ENCODE measurements around the gene TBL1X.
"Not testable (repeated sequence)": the region's sequence is repeated elsewhere in the genome, so short reads cannot be mapped to it uniquely, and the experiment has no call there.

Gene TBL1X

DNA sequence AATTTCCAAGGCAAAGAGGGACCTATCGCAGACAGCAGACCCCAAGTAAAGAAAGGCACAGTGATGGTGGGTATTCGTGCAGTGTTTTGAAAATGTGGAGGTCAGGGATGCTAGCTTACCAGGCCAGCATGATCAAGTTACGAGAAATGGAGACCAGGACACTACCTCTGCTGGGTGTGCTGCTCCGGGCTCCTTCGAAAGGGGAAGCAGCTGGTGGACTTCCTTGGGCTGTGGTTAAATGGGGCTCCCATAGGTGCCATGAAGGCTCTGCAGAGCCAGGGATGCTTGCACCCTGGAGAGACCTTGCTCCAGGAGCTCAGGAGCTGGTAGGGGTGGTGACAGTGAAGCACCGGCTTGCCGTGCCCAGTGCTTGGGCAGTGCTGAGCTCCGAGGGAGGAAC is 68.8 kb downstream of the TBL1X start:
- no peak for DNase-seq (ENCODE audit: low read depth in 1 of 2, low spot score in 1 of 2)

DNA sequence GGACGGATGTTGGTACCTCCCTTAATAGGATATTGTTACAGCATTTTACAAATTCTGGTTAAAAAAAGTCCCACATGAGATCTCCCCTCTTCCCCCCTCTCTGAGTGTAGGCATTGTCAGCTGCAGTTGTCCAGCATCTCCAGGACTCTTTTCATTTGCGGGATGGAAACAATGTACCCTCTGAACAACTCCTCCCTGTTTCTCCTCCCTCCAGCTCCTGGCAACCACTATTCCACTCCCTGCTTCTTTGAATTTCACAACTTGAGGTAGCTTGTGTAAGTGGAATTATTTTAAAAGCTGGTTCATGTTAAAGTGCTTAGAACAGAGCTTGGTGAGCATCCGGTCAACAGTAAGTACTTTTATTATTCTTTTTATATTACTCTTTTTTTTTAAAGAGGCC is 69.8 kb downstream of the TBL1X start:
- DNase-seq (ENCODE audit: low read depth in 1 of 2, low spot score in 1 of 2), result no peak

DNA sequence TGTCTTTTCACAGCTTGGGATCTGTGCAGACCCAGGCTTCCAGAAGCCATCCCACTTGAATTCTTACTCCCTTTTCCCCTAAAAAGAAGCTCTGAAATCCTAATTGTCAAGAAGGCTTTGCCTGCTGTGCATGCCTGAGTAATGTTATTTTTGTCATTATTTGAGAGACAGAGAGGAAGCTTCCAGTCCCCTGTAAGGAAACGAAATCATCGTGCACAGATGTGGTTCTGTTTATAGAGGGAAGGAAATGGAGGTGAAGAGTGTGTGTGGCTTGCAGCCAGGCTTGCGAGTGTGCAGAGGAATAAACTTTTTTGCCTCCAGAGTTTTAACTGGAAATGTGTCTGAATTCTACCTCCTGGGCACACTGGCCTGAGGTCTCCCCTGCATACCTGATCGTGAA is 70.2 kb downstream of the TBL1X start:
- DNase-seq (ENCODE audit: low read depth in 1 of 2, low spot score in 1 of 2), result no peak

DNA sequence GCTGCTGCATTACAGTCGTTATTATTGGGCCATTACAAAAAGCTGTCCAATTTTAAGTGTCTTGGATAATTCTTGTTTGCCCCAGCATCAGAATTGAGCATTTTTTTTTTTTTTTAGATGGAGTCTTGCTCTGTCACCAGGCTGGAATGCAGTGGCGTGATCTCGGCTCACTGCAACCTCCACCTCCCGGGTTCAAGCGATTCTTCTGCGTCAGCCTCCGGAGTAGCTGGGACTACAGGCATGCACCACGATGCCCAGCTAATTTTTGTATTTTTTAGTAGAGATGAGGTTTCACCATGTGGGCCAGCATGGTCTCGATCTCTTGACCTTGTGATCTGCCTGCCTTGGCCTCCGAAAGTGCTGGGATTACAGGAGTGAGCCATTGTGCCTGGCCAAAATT is 71.3 kb downstream of the TBL1X start:
- DNase-seq (ENCODE audit: low read depth in 1 of 2, low spot score in 1 of 2), result not testable (repeated sequence)

DNA sequence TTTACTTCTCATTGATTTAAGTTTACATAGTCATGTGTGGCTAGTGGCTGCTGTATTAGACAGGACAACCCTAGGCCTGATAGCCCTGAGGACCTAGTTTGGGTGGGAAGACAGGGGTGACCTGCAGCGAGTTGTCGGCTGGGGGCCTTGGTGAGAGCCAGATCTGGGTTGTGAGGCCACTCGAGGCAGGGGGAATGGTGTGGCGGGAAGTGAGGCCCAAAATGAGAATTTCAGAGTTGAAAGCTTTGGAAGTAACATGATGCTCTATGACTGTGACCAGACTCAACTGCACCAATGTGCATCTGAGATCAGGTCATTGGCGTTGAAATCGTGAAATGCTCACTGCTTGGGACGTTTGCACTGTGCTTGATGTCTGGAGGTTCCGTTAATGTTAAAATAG is 72.9 kb downstream of the TBL1X start:
- DNase-seq (ENCODE audit: low read depth in 1 of 2, low spot score in 1 of 2), result no peak

DNA sequence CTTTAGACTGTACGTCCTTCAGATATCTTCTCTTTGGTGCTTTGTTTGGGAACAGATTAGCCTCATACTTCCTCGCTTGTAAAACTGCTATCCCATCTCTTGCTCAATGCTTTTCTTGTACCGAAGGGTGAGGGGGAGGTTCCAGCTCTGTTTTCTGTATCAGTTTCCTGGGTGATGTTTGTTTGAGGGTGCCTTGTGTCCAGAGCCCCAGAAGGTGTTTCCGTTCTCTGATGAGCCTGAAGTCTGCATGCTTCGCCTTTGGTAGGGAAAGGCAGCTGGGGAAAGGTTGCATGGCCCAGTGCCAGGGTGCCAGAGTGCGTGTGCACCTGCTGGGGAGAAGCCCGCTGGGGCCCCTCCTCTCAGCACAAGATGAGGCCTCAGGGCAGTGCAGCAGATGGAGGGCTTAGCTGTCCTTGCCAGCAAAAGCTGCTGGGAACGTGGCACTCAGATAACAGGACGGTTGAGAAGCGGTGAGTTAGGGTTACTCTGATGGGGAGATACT is 73.7 kb downstream of the TBL1X start:
- no peak for DNase-seq (ENCODE audit: low read depth in 1 of 2, low spot score in 1 of 2)

DNA sequence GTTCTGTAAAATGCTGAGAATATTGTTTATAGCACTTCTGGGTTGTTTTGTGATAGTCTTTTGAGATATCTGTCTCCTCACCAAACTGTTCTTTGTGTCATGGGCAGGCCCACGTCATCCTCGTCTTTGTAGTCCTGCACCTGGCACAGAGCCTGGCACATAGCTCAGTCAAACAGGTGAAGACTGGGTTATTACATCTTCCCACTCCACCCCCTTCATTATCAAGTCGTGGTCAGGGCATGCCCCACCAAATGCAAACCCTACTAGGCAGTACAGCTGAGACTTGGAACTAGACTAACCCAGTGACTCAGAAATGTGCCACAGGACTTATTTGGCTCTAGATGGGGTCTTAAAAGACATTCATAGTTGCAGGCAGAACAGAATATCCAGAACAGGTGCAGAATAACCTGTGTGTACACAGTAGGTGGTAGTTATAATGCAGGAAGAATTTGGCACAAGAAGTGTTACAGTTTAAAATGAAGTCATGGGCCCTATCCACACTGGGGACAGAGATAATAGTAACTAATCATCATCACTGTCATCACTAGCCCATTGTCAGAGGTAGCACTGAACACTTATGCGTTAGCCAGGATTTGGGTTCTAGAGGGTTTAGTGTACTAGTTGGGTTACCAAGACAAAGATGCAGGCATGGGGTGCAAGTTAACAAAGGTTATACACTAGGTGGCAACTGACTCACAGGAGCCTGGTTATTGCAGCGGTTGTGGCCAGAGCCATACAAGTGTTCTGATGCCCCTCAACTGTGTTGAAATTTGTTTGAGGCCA is 74.9 kb downstream of the TBL1X start:
- DNase-seq (ENCODE audit: low read depth in 1 of 2, low spot score in 1 of 2), result no peak

DNA sequence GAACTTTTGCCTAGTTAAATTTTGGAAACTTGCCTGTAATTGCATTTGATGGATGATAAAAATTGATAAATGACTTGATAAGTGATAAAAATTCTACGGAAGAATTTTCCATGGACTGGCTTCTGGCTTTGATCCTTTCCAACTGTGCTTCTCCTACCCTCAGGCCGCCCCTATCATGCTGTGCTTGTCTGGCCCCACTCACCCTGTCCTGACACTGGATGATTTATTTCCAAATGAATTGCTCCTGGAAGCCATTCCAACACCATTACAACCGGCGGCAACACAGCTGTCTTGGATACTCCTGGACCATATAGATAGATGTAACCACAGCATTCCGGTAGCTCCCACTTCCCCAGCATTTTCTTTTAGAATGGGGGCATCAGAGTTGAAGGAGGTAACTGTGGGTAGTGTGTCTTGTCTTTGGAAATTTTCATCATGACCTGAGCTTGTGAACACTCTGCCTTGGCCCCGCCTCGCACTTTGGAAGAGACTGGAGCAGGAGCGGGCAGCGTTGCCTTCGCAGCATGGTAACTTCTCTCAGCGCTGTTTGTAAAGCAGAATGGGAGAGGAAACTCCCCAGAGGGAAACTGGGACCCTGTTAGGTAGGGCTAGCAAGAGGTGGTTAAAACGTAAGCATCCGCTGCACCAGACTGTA is 77.4 kb downstream of the TBL1X start:
- no peak for DNase-seq (ENCODE audit: low read depth in 1 of 2, low spot score in 1 of 2)

DNA sequence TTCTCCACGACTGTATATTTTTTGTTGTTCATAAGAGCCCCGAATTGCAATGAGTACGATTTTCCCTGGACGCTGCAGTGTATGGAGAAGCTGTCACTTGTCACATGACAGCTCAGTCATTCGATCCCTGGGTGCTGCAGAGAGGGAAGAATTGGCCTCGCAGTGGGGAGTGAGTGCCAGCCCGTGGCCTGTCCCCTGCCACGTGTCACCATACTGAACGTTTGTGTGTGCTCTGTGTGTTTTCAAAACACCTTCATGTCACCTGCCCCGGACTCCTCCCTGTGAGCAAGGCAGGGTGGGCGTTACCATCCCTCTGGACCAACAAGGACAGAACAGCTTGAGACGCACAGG is 77.9 kb downstream of the TBL1X start:
- no peak for DNase-seq (ENCODE audit: low read depth in 1 of 2, low spot score in 1 of 2)

DNA sequence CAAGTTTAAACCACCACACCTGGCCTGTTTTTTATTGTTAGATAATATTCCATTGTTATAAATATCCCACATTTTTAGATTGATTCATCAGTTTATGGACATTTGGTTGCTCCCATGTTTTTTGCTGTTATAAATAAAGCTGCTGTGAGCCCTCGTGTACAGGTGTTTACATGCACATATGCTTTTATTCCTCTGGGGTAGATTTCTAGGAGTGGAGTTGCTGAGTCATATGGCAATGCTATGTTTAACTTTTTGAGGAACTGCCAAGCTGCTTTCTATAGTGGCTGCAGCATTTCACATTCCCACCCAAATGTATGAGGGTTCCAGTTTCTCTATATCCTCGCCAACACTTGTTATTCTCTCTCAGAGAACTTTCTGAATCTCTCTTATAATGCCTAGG is 90.5 kb downstream of the TBL1X start:
- DNase-seq (ENCODE audit: low read depth in 1 of 2, low spot score in 1 of 2), result no peak

DNA sequence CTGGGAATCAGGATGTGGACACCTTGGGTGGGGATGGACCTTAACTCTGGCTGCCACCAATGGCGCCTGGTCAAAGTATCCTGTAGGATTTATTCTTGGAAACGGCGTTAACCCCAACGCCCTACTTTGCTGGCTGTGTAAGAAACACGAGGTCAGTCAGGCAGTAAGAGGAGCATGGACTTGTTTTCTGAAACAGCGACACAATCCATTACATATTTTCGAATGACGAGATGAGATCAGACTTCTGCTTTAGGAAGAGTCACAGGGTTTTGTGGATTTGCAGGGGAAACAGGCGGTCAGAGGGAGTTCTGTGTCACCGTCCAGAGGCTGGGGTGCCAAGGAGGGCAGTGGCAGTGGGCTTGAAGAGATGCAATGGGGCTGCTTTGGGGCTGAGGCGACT is 92.2 kb downstream of the TBL1X start:
- DNase-seq (ENCODE audit: low read depth in 1 of 2, low spot score in 1 of 2), result no peak

DNA sequence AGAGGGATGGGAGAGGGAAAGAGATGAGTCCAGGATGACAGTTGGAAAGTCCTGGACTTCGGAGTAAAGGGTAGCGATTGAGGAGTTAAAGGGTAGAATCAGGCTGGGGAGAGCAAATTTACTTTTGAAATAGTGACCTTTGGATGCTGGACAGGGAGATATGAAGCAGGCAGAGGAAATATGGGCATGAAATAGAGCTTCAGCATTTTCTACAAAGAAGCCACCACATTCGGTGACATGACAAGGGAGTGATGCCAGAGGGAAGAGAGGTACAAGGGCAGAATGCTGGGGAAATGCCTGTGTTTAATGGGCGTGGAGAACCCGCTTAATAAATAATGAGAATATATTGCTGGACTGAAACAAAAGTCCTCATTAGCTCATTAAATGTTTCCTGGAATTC is 92.7 kb downstream of the TBL1X start:
- no peak for DNase-seq (ENCODE audit: low read depth in 1 of 2, low spot score in 1 of 2)

DNA sequence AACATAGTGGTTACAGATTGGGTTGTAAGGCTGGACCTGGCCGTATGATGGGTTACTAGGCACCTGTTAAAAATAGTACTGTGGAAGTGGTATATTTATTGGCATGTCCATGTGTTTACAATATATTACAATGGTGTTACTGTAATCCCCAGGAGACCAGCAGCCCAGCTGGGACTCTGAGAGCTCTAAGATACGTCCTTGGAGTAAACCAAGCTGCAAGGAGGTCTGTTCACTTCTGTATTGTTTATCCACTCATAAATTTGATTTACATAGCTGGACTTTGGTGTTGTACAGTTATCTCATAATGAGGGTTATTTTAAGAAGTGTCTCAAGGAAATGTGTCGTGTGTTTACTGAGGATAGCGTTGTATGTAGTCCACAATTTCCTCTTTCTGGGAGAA is 93.8 kb downstream of the TBL1X start:
- no peak for DNase-seq (ENCODE audit: low read depth in 1 of 2, low spot score in 1 of 2)

DNA sequence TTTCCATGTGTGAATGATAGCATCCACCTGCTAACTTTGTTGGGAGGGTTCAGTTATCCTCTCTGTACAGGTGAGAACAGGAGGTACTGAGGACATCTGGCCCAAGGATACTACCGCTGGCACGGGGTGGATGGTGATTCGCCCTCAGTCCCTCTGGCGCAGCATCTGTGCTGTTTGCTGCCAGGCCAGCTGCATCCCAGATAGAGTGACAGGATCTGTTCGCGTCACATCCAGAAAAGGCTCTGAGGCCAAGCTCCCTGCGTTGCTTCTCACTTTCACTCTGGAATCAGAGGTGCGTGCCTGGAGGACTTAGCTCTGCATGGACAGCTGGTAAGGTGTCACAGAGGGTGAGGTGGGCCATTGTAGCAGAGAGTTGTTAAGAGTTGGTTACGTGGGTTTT is 95.4 kb downstream of the TBL1X start:
- DNase-seq (ENCODE audit: low read depth in 1 of 2, low spot score in 1 of 2), result no peak

DNA sequence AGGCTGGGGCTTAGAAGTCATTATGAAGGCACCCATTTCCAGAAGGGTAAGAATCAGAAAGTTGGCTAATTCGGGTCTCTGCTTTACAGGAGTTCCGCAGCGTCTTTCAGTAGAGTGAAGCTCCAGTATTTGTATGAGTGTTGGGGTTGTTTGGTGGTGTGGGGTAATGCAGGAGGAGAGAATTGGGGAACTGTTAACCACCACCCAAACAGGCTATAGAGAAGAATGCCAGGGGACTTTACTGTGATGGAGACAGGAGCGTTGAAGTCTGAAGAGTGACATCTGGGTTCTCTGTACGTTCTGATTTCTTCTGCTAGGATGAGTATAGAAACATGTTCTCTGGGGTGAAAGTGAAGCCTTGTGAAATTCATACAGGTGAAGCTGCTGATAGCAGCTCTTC is 96.3 kb downstream of the TBL1X start:
- DNase-seq (ENCODE audit: low read depth in 1 of 2, low spot score in 1 of 2), result no peak

DNA sequence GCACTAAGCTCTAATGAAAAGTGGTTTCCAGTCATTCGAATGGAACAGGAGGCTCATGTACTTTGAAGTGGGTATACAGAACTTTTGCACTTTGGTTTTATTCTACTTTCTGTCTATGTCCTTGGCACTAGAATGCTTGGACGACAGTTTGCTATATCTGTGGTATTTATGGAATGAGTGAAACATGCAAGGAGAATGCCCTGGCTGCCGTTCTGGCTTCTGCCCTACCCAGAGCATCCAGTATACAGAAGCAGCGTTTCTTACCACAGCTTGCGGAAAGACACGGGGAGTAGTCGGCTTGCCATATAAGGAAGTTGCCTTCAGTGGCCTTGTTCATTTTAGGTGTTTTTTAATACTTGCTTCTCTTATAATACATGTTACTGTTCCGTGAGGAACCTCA is 98.0 kb downstream of the TBL1X start:
- DNase-seq (ENCODE audit: low read depth in 1 of 2, low spot score in 1 of 2), result no peak

DNA sequence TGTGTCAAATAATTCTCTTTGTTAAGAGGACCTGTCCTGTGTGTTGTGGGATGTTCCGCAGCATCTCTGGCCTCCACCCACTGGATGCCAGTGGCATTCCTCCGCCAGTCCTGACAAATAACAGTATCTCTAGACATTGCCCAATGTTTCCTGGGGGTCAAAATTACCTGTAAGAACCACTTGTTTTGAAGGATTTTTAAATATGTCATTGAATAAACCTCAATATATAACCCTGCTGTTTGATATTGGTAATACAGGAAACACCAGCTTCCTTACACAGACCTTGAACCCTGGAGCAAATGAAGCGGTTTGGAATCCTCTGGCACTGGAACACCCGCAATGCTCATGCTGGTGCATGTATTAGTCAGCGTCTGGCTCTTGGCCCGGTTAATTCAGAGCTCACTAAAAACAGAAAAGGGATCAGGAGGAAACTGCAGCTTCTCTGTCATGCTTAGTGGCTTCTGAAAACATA is 101.3 kb downstream of the TBL1X start:
- no peak for DNase-seq (ENCODE audit: low read depth in 1 of 2, low spot score in 1 of 2)

DNA sequence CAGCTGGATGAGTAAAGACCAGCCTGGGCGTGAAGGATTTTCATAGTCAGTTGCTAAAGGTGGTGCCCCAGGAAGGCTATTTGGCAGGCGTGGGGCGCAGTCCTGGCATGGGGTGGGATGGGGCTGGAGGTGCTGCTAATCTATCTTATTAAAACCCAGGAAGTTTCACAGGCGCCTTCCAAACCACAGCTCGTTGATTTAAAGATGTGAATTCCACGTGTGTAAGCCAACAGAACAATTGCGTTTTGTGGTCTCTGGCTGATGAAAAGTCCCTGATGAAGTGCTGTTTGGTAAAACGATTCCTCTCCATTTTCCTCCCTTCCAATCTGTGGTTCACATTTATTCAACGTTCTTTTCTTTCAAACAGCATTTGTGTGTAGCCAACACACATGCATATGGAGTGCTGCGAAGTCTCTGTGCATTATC is 105.0 kb downstream of the TBL1X start:
- no peak for DNase-seq (ENCODE audit: low read depth in 1 of 2, low spot score in 1 of 2)

DNA sequence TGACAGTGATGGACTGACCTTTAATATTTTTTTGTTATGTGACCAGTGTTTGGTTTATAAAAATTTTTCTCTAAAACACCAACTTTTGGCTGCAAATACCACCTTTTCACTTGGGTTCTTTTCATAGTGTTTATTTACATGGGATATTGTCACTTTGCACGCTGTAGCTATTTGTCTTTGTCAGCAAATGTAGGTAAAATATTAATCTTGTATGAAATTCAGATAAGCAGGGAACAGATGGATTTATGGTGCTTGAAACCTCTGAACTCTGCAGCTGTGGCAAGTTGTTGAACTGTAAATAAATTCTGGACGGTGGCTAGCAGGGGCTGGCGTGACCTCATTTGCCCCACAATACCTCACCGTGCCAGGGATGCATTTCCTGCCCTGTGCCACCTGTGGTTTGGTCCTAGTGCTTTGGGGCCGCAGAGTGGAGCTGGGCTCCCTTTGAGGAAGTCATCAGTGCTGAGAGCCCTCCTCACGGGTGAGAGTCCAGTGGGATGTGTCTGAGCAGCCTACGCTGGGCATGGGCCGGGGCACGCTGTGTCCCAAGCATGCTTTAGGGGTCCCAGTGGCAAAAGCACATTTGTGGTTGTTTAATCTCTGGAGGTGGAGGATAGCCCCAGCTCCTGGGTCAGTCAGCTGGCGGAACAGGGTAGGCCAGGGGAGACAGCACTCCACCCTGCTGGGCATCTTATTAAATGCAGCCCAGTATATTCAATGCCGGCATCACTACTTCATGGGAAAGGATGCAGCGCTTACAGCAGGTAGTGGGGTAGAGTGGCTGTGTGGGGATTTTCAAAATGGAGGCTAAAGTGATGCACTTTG is 108.6 kb downstream of the TBL1X start:
- no peak for DNase-seq (ENCODE audit: low read depth in 1 of 2, low spot score in 1 of 2)

DNA sequence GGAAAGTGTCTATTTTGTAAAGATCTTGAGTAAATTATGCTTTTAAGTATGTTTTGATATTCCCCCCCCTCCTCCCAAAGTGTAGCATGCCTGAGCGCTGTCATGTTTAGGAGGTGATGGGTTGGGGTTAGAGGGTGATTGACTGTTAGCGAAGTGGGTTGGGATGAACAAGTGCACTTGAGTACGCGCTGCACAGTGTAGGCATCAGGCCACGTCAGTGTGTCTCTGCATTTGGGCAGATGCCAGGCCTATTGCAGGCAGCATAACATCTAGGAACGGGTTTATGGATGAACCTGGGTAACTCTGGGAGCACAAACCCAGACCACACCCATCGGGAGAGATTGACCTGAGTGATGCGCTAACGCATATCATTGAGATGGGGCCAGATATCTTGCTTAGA is 111.2 kb downstream of the TBL1X start:
- DNase-seq (ENCODE audit: low read depth in 1 of 2, low spot score in 1 of 2), result no peak

DNA sequence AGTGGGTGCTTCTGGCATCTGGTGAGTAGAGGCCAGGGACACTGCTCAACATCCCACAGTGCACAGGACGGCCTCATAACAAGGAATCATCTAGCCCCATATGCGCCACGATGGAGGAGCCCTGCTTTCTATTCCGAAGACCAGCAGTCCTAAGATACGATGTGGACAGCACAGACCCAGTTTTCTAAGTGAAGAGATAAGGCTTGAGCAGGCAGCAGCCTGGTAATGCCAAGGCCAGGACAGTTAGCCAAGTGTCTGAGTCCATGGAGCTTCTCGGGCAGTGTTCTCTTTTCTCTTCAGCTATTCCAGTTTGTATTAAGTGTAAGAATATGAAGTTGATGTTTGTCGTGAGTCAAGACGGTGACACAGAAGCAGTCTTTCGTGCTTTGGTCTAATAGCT is 112.7 kb downstream of the TBL1X start:
- DNase-seq (ENCODE audit: low read depth in 1 of 2, low spot score in 1 of 2), result no peak
